ENCODE data around the gene SERPINH1.

SERPINH1 gene

DNA sequence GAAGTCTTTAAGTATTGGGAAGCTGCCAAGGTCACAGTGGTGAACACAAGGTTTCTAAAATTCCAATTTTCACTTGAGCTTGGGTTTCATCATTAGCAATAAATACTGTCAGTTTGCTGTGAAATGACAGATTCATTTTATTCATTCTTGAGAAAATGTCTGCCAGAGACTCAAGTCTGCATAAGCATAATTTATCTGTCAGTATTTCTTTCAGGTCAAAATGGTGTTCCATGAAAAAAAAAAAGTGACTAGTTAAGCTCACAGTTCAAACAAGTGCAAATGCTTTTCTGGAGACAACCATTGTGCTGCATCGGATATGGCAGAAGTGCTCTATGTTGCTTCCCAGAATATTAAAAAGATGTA is 28.2 kb upstream of the SERPINH1 start:
- DNase-seq = no peak

DNA sequence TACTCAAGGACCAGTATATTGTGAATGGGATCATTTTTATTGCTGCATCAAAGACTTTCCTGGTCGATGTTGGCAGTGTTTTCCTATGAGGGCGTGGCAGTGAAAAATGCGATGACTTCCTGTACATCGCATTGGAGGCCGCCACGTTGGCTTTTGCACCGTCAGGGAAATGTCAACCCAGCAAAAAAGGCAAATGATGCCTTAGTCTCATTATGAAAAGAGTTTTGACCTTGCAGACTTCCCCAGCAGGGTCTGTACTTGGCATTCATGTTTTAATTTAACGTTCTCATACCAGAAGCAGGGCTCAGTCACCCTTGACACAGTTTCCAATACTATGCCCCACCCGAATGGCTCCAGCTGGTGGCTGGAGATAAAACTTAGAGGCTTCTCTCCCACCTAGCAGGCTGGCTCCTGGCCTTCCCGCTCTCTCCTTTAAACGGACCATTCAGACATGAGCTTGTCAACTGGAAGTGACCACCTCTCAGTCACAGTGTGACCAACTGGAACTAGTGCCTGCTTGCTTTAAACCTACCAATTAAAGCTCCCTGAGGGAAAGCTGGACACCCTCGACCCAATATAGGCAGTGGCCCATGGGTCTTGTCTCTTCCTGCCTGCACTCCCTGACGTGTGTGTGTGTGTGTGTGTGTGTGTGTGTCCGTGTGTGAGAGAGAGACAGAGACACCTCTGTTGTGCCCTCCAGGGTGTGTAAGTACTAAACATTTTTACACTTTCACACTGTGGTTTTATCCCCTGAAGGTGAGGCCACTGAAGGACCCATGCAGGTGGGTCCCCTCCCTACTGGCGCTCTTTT is 27.6 kb upstream of the SERPINH1 start:
- DNase-seq = no peak

DNA sequence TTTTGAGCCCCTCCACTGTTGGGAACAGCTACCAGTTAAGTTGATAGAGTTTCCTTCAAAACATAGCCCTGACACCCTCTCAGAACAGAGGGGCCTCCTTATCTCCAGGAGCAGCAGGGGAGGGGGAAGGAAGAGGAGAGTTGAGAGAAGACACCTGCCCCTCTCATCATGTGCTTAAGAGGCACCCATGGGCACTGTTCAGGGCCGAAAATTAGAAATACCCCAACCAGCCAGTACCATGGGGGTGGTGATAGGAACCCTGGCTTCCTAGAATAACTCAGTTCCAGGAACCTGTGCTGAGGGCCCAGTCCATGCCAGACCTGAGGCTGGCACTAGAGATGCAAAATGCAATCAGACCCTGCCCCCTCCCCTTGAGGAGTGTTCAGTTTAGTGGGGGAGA is 27.0 kb upstream of the SERPINH1 start:
- DNase-seq = no peak

GRCh38 chr11:75536786-75537641 is 25.0 kb upstream of the SERPINH1 start:
- no peak for DNase-seq

DNA sequence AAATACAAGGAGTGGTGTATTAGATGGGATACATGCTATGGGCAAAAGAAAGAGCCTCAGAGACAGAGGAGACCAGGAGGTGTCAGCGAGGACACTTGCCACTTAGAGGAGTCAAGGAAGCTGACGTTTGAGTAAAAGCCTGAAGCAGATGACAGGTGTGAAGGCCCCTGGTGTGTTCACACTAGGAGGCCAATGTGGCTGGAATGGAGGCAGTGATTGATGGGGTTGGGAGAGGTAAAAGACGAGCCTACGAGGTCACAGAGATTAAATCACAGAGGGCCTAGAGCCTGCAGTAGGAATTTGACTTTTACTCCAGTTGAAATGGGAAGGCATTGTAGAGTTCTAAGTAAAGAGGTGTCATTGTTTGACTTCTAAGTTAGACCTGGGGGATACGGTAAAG is 24.3 kb upstream of the SERPINH1 start:
- DNase-seq = no peak

DNA sequence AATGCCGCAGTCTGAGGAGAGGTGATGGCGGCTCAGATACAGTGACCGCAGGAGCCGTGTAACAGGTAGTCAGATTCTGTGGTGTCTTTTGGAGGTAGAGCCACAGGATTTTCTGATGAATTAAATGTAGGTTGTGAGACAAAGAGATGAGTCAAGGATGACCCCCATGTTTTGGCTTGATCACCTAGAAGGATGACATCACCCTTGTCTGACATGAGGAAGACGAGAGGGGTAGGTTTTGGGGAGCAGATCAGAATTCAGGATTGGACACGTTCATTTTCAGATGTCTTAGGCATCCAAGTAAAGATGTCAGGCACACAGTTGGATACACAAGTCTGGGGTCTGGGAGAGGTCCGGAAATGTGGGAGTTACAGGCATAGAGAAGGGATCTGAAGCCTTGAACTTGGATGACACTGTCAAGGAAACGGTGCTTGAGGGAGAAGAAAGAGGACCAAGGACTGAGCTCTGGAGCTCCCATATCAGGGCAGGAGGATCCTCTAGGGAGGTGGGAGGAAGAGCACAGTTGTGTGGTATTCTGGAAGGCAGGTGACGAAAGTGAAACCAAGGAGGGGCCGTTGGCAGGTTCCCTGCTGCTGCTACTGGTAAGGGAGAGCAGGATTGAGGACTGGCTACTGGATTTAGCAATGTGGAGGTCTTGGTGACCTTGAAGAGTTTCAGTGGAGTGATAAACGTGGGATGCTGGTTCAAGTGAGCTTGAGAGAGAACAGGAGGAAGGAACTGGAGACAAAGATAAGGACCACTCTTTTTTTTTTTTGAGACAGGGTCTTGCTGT is 23.7 kb upstream of the SERPINH1 start:
- no peak for DNase-seq

- no peak for DNase-seq
Observed at GRCh38 chr11:75539459-75540334, 22.4 kb upstream of the SERPINH1 start.

DNA sequence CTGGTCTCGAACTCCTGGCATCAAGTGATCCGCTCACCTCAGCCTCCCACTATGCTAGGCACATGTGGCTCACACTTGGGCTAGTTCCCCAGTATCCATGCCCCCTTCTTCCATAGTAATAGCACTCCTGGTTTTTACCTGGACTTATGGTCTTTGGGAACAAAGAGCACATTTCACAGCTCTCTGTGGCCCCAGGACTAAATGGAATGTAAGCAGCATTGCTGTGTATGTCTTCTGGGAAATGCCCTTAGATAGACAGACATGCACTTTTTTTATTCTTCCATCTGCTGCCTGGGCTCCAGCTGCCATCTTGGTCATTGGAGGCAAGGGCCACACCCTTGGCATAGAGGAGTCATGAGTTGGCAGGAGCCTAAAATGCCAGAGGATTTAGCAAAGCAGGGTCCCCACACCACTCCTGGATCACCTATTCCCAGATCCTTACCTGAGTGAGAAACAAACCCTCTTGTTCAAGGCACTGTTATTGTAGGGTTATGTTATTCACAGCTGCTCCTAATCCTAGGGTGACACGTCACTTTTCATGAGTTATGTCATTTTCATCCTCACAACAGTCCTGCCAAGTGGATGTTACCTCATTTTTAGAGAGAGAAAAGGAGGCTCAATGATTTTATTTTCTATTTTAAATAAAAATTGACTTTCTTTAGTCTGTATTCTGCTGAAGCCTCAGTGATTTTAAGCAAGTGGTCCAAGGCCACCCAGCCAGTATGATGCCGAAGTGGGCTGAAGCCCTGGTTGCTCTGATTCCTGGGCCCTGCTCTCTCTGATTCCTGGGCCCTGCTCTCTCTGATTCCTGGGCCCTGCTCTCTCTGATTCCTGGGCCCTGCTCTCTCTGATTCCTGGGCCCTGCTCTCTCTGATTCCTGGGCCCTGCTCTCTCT is 20.6 kb upstream of the SERPINH1 start:
- DNase-seq = no peak

GRCh38 chr11:75542088-75542438 is 20.0 kb upstream of the SERPINH1 start:
- DNase-seq = no peak

GRCh38 chr11:75543806-75544205 is 18.2 kb upstream of the SERPINH1 start:
- no peak for DNase-seq

DNA sequence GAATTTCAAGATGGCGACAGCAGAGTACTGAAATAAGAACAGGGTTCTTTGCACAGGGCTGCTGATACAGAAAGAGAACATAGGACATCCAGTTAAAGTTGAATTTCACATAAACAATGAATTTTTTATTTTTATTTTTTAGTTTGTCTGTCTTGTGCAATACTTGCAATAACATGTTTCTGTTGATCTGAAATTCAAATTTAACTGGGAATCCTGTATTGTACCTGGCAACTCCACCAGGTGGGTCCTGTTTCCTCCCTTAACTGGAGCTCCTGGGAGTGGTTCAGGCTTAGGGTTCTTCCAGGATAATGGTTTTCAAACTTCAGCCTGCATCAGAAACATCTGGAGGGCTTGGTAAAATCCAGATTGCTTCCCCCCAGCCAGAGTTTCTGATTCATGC is 14.9 kb upstream of the SERPINH1 start:
- DNase-seq = no peak

GRCh38 chr11:75547617-75548058 is 14.4 kb upstream of the SERPINH1 start:
- DNase-seq = peak; percentile 18

- DNase-seq = no peak
Observed at GRCh38 chr11:75548595-75549272, 13.3 kb upstream of the SERPINH1 start.

DNA sequence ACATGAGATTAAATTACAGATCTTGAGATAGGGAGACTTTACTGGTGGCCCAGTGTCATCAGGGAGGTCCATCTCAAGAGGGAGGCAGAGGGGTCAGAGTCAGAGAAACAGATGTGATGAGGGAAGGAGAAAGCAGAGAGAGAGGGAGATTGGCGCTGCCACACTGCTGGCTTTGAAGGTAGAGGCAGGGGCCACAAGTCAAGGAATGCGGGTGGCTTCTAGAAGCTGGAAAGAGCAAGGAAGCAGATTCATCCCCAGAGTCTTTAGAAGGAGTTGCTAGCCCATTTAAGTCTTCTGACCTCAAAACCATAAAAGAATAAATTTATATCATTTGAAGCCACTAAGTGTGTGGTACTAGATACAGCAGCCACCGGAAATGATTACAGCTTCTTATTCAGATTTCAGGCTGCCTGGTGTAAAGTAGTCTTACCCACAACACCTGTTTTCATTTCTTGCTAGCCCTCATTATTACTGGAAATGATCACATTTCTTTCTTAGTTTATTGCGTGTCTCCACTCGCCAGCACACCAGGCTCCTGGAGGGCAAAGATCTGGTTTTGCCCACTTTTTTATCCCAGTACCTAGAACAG is 12.6 kb upstream of the SERPINH1 start:
- DNase-seq = no peak

GRCh38 chr11:75553182-75553581 is 8.9 kb upstream of the SERPINH1 start:
- DNase-seq = no peak

DNA sequence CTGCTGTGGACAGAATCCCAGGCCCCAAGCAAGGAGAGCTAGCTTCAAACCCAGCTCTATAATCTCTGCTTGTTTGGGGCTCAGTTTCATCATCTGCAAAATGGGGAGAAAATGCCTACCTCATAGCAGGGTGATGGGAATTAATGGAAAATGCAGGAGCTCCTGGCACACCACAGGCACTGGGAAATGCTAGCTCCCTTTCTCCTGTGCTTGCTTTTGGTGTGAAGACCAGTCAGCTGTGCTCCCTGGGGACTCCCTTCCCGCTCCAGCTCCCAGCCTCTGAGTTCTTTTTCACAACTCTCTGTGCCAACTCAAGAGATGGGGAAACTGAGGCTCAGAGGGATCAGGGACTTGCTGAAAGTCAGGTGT is 8.2 kb upstream of the SERPINH1 start:
- no peak for DNase-seq

- peak; percentile 33 for DNase-seq
Observed at GRCh38 chr11:75554258-75555022, 7.6 kb upstream of the SERPINH1 start.

GRCh38 chr11:75555079-75555811 is 6.8 kb upstream of the SERPINH1 start:
- DNase-seq = no peak

DNA sequence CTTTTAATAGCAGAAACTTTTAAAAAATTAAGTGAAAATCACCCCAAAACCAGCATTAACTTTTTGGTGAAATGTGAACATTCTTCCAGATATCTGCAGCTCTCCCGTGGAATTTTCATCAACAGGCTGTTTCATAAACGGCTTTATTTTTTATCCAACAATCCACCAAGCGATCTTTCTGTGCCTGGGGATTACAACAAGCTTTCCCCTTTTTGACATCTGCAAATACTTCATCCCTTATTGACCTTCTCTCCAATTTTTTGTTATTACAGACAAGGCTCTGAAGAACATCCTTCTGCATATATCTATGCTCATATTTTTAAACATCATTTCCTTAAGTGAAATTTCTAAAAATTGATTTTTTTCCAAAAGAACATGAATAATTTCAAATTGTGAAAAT is 5.8 kb upstream of the SERPINH1 start:
- DNase-seq = no peak
